ENCODE results near the gene PTPRG.

The PTPRG gene

DNA sequence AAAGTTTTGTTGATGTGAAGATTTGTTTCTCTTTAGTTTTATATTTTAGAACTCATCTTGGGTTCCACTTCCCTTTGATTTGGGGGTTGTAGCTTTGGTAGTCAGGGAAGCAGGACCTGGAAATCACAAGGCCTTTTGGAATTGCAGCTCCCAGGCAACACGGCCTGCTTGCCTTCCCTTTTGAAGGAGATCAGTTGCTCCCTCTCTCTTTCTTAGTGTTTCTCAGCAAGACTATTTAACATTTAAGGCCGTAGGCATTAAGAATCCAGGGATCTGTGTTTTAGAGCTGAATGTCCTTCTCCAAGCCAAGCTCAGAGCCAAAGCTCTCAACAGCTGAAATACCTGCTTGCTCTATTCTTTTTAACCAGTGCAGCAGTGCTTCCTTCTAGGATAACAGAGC lies 310.3 kb downstream of the PTPRG start:
- Histone ChIP-seq H3F3A (ENCODE audit: control insufficient read depth, insufficient read depth) (no peaks in the 10 kb centered on the region), H3K27me3 (ENCODE audit: control insufficient read depth, low read length) (no peaks in the 10 kb centered on the region), H3K4me1 (ENCODE audit: control insufficient read depth, low read length) (no peaks in the 10 kb centered on the region; the same call in 1 of the 2 replicates), H3K4me3 (ENCODE audit: low read length) (no peak overlapping the region), H3K27ac (ENCODE audit: low read depth, low read length) (no peak overlapping the region), H3K79me2 (ENCODE audit: control insufficient read depth, low read length) (no peaks in the 10 kb centered on the region), H3K36me3 (ENCODE audit: control insufficient read depth, low read length) (no peaks in the 10 kb centered on the region), H4K20me1 (ENCODE audit: control insufficient read depth, insufficient read depth, low read depth, low read length) (no peaks in the 10 kb centered on the region), H3K9me3 (ENCODE audit: control insufficient read depth, insufficient read depth, low read length) (no peaks in the 10 kb centered on the region), H3K9me2 (replicated peaks; ENCODE audit: control insufficient read depth, low read length) (no peaks in the 10 kb centered on the region), H3K4me2 (ENCODE audit: low read length) (no peak overlapping the region)
- TF ChIP-seq, protein P1, sequence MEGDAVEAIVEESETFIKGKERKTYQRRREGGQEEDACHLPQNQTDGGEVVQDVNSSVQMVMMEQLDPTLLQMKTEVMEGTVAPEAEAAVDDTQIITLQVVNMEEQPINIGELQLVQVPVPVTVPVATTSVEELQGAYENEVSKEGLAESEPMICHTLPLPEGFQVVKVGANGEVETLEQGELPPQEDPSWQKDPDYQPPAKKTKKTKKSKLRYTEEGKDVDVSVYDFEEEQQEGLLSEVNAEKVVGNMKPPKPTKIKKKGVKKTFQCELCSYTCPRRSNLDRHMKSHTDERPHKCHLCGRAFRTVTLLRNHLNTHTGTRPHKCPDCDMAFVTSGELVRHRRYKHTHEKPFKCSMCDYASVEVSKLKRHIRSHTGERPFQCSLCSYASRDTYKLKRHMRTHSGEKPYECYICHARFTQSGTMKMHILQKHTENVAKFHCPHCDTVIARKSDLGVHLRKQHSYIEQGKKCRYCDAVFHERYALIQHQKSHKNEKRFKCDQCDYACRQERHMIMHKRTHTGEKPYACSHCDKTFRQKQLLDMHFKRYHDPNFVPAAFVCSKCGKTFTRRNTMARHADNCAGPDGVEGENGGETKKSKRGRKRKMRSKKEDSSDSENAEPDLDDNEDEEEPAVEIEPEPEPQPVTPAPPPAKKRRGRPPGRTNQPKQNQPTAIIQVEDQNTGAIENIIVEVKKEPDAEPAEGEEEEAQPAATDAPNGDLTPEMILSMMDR (IDR thresholded peaks at IDR 0.05; ENCODE audit: low read depth, low read length, poor library complexity, severe bottlenecking) = no peak
- TF ChIP-seq EZH2phosphoT487 (IDR thresholded peaks at IDR 0.05; ENCODE audit: borderline replicate concordance, low read length) = no peak

DNA sequence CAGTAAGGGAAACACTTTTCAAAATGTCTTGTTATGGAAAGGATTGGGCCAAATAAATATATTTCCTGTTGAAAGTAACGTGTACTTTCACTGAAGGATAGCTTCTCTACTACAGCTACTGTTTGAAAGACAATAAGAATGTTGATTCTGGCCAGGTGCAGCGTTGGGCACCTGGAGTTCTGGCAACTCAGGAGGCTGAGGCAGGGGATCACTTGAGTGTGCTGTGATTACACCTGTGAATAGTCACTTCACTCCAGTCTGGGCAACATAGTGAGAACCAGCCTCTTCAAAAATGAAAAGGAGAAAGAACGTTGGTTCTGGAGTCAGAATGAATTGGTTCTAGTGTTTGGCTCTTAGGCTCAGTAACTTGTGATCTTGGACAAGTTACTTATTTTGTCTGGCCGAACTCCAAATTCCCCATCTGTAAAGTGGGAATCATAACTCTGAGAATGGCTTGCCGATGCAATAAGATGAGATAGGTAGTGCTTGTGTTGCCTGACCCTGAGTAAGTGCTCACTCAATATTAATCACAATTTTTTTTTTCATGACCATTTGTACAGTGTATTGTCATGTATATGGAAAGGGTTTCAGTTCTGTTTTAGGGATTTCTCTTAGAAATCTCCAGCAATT lies 310.8 kb downstream of the PTPRG start:
- Histone ChIP-seq H3K4me3 (ENCODE audit: low read length) (no peak overlapping the region), H3K27ac (ENCODE audit: low read depth, low read length) (no peak overlapping the region), H3K36me3 (ENCODE audit: control insufficient read depth, low read length) (no peaks in the 10 kb centered on the region), H3F3A (ENCODE audit: control insufficient read depth, insufficient read depth) (no peaks in the 10 kb centered on the region), H3K4me2 (ENCODE audit: low read length) (no peak overlapping the region), H3K9me2 (replicated peaks; ENCODE audit: control insufficient read depth, low read length) (no peaks in the 10 kb centered on the region), H3K4me1 (ENCODE audit: control insufficient read depth, low read length) (peaks cover 5% of the 10 kb centered on the region), H3K27me3 (ENCODE audit: control insufficient read depth, low read length) (no peaks in the 10 kb centered on the region), H3K79me2 (ENCODE audit: control insufficient read depth, low read length) (no peaks in the 10 kb centered on the region), H3K9me3 (ENCODE audit: control insufficient read depth, insufficient read depth, low read length) (no peaks in the 10 kb centered on the region), H4K20me1 (ENCODE audit: control insufficient read depth, insufficient read depth, low read depth, low read length) (no peaks in the 10 kb centered on the region)
- no peak for TF ChIP-seq EZH2phosphoT487 (IDR thresholded peaks at IDR 0.05; ENCODE audit: borderline replicate concordance, low read length)
- TF ChIP-seq, protein P1 (IDR thresholded peaks at IDR 0.05; ENCODE audit: low read depth, low read length, poor library complexity, severe bottlenecking) = no peak

DNA sequence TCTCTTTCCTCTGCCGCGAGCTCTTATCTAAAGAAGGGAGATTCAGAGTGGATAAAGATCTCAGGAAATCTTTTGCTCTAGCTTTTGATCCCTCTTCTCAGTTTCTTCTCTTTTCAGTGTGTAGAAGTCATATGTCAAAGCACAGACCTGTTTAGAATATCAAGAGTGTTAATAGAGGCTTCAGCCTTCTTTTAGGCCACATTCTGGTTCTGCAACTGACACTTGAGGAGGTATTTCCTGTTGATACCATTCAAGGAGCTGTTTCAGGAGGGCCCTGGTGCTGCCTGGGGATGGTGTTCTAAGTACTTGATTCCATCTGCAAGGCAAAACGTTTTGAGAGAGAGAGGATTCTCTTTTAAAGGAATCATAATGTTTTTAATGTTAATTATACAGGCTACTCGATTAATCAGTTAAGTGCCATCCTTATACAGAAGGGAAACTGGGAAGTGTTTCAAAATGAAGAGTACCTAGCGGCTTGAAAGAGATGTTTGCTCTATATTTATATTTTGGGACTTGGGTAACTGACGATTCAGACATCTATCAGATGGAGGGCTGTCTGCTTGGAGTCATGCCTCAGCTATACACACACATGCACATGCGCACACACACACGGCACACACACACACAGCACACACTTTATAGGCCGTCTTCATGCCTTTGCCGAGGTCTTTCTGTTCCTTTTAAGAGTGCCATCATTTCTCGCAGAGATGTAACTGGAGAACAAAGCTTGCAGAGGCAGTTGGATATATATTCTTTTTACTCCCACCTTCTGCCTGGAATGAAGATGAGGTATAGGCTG lies 313.9 kb downstream of the PTPRG start:
- Histone ChIP-seq H3K36me3 (ENCODE audit: control insufficient read depth, low read length) (no peaks in the 10 kb centered on the region), H3K27me3 (ENCODE audit: control insufficient read depth, low read length) (no peaks in the 10 kb centered on the region), H3K4me2 (ENCODE audit: low read length) (no peak overlapping the region), H3K4me3 (ENCODE audit: low read length) (no peak overlapping the region), H3K9me2 (replicated peaks; ENCODE audit: control insufficient read depth, low read length) (no peaks in the 10 kb centered on the region), H3K79me2 (ENCODE audit: control insufficient read depth, low read length) (no peaks in the 10 kb centered on the region), H3K4me1 (ENCODE audit: control insufficient read depth, low read length) (peaks cover 13% of the 10 kb centered on the region), H4K20me1 (ENCODE audit: control insufficient read depth, insufficient read depth, low read depth, low read length) (no peaks in the 10 kb centered on the region), H3F3A (ENCODE audit: control insufficient read depth, insufficient read depth) (no peaks in the 10 kb centered on the region), H3K27ac (ENCODE audit: low read depth, low read length) (no peak overlapping the region), H3K9me3 (ENCODE audit: control insufficient read depth, insufficient read depth, low read length) (no peaks in the 10 kb centered on the region)
- TF ChIP-seq, protein P1 (IDR thresholded peaks at IDR 0.05; ENCODE audit: low read depth, low read length, poor library complexity, severe bottlenecking) = no peak
- TF ChIP-seq EZH2phosphoT487 (IDR thresholded peaks at IDR 0.05; ENCODE audit: borderline replicate concordance, low read length) = no peak

Measured in DOHH2 (cell line).